Stimulated activated naive B cell treated with anti-CD40 and anti-IgM and Interleukin-4, amounts not matched to agents 10 μg/mL and 1 μg/mL and 100 μg/mL, for 72 hours (primary cell): ENCODE data around the gene COL16A1.
A peak's percentile ranks its signal among the peaks of the same experiment; 100 is the strongest.

Experiments used
- ATAC-seq, 2 donors: fragments of 150-1000 bp; cut with Tn5 transposase; replicated peaks; 2 replicates each; pipeline ENCODE4 v1.10.0; 2021; ENCODE audit warnings: moderate library complexity in 1 of 2
- DNase-seq: peaks from one replicate; pipeline ENCODE4 v3.0.0; 2021
- H3K27ac Mint-ChIP-seq: one replicate; pipeline ENCODE4 v1.8.0; 2022; ENCODE audit warnings: mild to moderate bottlenecking, mixed read lengths
- H3K27me3 Mint-ChIP-seq, 2 donors: one replicate each; pipeline ENCODE4 v1.8.0; 2022; ENCODE audit warnings: mixed read lengths in 2 of 2
- H3K36me3 Mint-ChIP-seq, 2 donors: one replicate each; pipeline ENCODE4 v1.8.0; 2022; ENCODE audit warnings: mixed read lengths in 2 of 2, mild to moderate bottlenecking in 1 of 2
- H3K4me1 Mint-ChIP-seq, 2 donors: one replicate each; pipeline ENCODE4 v1.8.0; 2022; ENCODE audit warnings: mixed read lengths in 2 of 2, mild to moderate bottlenecking in 1 of 2
- H3K4me3 Mint-ChIP-seq, 2 donors: one replicate each; pipeline ENCODE4 v1.8.0; 2022; ENCODE audit warnings: mild to moderate bottlenecking in 2 of 2, mixed read lengths in 2 of 2, moderate library complexity in 1 of 2
- H3K9me3 Mint-ChIP-seq, 2 donors: one replicate each; pipeline ENCODE4 v1.8.0; 2022; ENCODE audit warnings: mixed read lengths in 2 of 2, mild to moderate bottlenecking in 1 of 2

COL16A1 gene

GRCh38 chr1:31706384-31707058 lies 2.7 kb upstream of the COL16A1 start:
- Mint-ChIP-seq H3K27ac (peak overlapping the region; percentile 9), H3K36me3 (no peaks in the 10 kb centered on the region), H3K4me1 (peaks cover 35 to 44% of the 10 kb centered on the region in 2 donors), H3K27me3 (peaks cover 53 to 58% of the 10 kb centered on the region in 2 donors), H3K4me3 (no peak overlapping the region), H3K9me3 (no peaks in the 10 kb centered on the region)
- DNase-seq = peak; percentile 11
- peak; percentile 36 to 42 for ATAC-seq

DNA sequence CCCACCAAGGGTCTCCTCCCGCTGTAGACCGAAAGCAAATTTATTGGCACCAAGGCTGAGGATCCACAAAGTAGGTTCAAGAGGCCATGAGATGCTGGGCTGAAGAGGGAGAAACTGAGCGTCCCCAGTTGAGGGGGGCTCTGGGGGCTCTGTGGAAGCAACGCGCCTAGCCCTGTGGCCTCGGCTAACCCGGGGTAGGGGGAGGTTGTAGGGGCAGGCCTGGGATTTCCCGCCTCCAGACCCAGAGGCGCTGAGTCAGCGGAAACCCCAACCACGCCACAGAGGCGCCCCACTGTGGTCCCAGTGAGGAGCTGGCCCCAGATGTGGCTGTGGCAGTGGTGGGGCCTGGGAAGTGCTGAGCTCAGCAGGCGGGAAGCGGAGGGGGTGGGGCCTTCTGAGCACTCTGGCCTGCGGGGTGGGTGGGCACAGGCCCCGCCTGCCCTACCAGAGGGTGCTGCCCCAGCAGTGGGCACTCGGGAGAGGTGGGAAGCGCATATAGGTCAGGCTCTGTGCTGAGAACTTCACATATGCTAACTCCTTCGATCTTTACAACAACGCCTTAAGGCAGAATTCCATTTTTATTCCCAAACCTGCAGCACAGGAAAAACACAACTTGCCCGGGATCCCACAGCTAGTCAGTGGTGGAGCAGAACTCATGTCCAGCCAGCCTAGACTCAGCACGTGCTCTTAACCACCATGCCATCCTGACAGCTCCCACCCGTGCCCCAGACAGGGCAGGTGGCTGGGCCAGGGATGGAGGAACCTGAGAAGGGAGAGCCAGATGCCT lies 1.5 kb upstream of the COL16A1 start:
- Mint-ChIP-seq H3K9me3 (no peaks in the 10 kb centered on the region), H3K4me3 (peak overlapping the region; percentile 44 to 66), H3K27ac (peak overlapping the region; percentile 28), H3K4me1 (peaks cover 38 to 44% of the 10 kb centered on the region in 2 donors), H3K36me3 (no peaks in the 10 kb centered on the region), H3K27me3 (peaks cover 50 to 69% of the 10 kb centered on the region in 2 donors)
- ATAC-seq = peak; percentile 65 to 66
- DNase-seq = peak; percentile 40

DNA sequence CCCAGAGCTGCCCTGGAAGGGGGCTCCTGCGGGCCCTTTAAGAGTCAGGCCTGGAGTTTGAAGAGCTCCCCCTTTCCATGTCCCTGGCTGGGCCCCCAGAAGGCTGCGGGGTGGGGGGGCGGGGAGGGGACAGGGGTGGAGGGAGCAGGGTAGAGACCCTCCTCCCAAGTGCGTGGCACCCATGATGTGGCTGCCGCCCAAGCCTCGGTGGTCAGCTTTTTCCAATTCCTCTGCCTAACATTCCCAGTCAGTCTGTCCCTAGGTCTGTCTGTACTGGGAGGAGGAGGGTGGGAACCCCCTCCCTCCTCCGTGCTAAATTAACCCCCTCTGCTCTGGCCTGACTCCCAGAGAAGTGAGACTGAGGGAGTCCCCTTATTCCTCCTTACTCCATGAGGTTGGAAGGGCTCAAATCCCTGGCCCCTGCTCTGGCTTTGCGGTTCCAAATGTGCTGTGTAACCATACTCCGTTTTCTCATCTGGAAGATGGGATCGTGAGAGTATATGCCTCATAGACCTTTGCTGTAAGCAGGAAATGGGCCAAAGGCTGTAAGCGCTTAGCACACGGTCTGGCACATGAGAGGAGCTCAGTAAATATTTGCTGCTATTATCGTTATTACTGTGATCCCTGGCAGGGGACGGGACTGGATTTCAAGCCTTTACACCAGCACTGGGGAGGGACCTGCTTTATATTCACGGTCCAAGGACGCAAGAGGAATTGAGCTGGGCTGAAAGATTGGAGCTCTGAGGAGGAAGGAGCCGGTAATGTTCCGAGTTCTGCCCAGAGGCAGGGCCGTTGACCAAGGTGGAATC lies 658 bp upstream of the COL16A1 start:
- peak overlapping the region; percentile 37 for H3K27ac Mint-ChIP-seq
- DNase-seq (no peak), ATAC-seq (peak in 1 of 2 donors; percentile 36)
- H3K4me1 Mint-ChIP-seq = peaks cover 38 to 48% of the 10 kb centered on the region in 2 donors
- H3K4me3 Mint-ChIP-seq = peak overlapping the region; percentile 44 to 66
- no peaks in the 10 kb centered on the region for H3K9me3 Mint-ChIP-seq
- H3K27me3 Mint-ChIP-seq = peaks cover 50 to 69% of the 10 kb centered on the region in 2 donors
- H3K36me3 Mint-ChIP-seq = no peaks in the 10 kb centered on the region

GRCh38 chr1:31702836-31703404 lies 897 bp downstream of the COL16A1 start:
- DNase-seq (no peak), ATAC-seq (no peak)
- H3K4me3 Mint-ChIP-seq = no peak overlapping the region
- peaks cover 39 to 62% of the 10 kb centered on the region in 2 donors for H3K27me3 Mint-ChIP-seq
- no peaks in the 10 kb centered on the region for H3K9me3 Mint-ChIP-seq
- H3K36me3 Mint-ChIP-seq = no peaks in the 10 kb centered on the region
- H3K27ac Mint-ChIP-seq = no peak overlapping the region
- peaks cover 36 to 50% of the 10 kb centered on the region in 2 donors for H3K4me1 Mint-ChIP-seq

DNA sequence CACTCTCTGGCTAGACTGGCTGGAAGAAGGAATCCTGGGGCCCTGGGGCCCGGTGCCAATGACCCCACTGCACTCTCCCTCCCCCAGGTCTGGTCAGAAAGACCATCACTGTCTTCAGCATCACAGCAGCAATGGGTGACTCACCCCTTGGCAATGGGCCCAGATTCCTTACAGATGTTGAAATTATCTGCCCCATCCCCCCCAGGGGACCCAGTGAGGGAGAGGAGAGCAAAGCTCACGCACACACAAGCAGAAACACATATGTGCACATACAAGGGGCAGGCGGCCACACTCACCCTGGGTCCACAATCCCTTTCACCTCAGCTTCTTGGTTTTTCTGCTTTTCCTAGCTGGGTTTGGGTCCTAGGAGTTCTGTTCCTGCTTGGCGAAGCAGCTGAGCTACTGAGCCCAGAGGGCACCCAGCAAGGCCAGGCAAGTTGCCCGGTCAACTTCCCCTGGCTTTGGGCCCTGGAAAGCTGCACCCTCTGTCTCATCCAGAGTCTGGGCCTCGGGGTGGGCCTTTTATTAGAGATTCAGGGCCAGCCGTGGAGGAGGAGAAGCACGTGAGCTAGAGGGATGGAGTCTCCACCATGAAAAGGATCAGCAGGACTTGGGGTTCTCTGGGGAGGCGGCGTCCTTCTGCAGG lies 2.6 kb downstream of the COL16A1 start:
- ATAC-seq (no peak), DNase-seq (no peak)
- no peak overlapping the region for H3K27ac Mint-ChIP-seq

DNA sequence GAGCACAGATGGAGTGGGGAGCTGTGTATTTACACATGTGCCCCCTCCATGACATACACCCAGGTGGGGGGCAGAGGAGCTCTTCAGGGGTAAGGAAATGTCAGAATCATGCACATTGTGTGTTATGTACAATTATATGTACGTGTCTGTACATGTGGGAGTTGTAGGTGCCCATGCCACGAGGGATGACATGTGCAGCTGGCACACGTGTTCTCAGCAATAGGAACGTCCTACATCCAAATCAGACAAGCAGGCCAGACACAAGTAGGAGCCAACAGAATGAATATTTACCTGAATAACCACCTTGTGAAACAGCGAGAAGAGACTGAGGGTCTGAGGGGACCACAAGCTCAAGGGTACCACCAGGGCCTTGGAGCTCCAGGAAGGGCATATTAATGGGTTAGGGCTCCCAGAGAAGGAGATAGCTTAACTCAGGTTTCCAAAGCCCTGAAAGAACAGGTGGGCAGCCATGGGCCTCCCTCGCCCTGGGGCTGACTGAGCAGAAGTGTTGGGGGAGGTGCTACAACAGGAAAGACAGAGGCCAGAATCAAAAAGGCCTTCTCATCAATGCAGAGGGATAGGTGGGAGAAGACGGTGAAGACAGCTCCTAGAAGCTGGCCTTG lies 3.2 kb downstream of the COL16A1 start:
- Mint-ChIP-seq H3K36me3 (no peaks in the 10 kb centered on the region), H3K27ac (no peak overlapping the region), H3K27me3 (peaks cover 24 to 49% of the 10 kb centered on the region in 2 donors), H3K4me1 (peaks cover 20 to 32% of the 10 kb centered on the region in 2 donors), H3K9me3 (no peaks in the 10 kb centered on the region), H3K4me3 (no peak overlapping the region)
- no peak for DNase-seq
- ATAC-seq = no peak

More for the DNA sequence above, 2.6 kb downstream of the COL16A1 start:
- H3K36me3 Mint-ChIP-seq = no peaks in the 10 kb centered on the region
- no peaks in the 10 kb centered on the region for H3K9me3 Mint-ChIP-seq
- peaks cover 27 to 49% of the 10 kb centered on the region in 2 donors for H3K27me3 Mint-ChIP-seq
- no peak overlapping the region for H3K4me3 Mint-ChIP-seq
- H3K4me1 Mint-ChIP-seq = peaks cover 24 to 36% of the 10 kb centered on the region in 2 donors

DNA sequence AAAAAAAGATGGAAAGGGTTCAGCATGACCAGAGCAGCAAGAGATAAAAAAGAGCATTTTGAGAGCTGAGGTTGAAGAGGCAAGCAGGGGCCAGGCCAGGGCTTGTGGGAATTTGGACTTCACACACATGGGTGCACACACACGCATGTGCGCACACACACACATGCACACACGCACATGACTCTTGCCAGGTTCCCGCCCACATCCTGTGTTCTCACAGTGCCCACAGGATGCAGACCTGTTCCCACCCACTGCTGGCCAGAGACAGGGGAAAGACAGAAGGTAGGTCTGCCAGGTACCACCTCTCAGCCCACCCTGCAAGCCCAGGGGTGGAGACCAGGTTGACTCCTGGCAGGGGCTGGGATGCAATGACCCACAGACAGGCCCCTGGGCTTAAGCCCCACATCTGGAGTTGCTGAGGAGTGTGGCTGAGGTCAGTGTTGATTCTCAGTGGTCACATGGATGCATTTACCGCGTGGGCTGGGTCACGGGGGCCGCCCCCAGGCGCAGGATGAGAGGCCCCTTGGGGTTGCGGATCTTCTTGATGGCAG lies 4.4 kb downstream of the COL16A1 start:
- no peaks in the 10 kb centered on the region for H3K36me3 Mint-ChIP-seq
- no peak overlapping the region for H3K27ac Mint-ChIP-seq
- ATAC-seq (peak; percentile 58 to 65), DNase-seq (no peak)
- no peak overlapping the region for H3K4me3 Mint-ChIP-seq
- H3K9me3 Mint-ChIP-seq = no peaks in the 10 kb centered on the region
- H3K27me3 Mint-ChIP-seq = peaks cover 15 to 39% of the 10 kb centered on the region in 2 donors
- peaks cover 9 to 20% of the 10 kb centered on the region in 2 donors for H3K4me1 Mint-ChIP-seq

DNA sequence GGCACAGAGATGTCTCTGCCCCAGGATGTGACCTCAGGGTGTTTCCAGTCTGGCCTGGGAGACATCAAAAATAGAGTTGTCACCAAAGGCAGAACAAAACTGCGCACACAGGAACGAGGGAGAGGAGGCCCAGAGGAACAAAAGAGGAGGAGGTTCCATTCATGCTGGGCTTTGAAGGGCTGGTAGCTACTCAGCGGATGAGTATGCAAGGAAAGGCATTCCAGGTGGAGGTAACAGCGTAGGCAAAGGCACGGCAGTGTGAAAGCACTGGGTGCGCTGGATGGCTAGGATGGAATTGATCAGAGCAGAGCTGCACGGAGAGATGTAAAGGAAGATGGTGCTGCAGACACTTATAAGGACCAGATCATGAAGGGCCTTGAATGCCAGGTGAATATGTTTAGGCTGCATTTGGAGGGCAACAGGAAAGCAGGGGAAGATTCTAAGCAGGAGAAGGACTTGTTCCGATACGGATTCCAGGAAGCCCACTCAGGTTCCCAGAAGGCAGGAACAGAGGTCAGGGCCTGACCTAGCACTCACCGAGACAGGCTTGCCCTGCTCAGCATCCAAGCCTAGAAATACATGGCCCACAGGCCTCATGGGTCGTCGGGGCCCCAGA lies 6.3 kb downstream of the COL16A1 start:
- ATAC-seq = no peak
- H3K4me3 Mint-ChIP-seq = no peak overlapping the region

DNA sequence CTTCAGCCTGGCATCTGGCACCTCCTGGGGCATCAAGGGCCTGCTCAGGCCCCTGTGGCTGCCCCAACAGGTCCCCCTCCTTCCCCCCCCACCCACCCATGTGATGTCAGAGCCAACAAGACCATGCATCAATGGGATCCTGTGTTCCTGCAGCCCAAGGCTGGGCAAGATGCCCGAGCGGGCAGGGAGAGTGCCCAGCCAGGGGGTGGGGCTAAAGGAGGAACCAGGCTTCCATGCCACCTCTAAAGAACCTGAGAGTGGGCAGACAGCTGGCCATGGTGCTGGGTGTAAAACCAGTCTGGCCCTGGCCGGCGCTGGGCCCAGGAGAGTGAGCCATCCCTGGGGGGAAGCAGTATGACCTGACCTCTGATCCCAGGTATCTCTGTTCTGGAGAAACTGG lies 7.6 kb downstream of the COL16A1 start:
- ATAC-seq = no peak
- no peak for DNase-seq
- H3K27ac Mint-ChIP-seq = no peak overlapping the region
- H3K4me3 Mint-ChIP-seq = no peak overlapping the region
- no peaks in the 10 kb centered on the region for H3K36me3 Mint-ChIP-seq
- peaks cover 4 to 20% of the 10 kb centered on the region in 2 donors for H3K27me3 Mint-ChIP-seq
- H3K9me3 Mint-ChIP-seq = no peaks in the 10 kb centered on the region
- H3K4me1 Mint-ChIP-seq = peaks cover 7 to 11% of the 10 kb centered on the region in 2 donors

More for the DNA sequence above, 6.3 kb downstream of the COL16A1 start:
- H3K4me1 Mint-ChIP-seq = peaks cover 7 to 11% of the 10 kb centered on the region in 2 donors
- peaks cover 4 to 25% of the 10 kb centered on the region in 2 donors for H3K27me3 Mint-ChIP-seq
- peak overlapping the region; percentile 21 for H3K27ac Mint-ChIP-seq
- no peaks in the 10 kb centered on the region for H3K9me3 Mint-ChIP-seq
- DNase-seq = no peak
- H3K36me3 Mint-ChIP-seq = no peaks in the 10 kb centered on the region

DNA sequence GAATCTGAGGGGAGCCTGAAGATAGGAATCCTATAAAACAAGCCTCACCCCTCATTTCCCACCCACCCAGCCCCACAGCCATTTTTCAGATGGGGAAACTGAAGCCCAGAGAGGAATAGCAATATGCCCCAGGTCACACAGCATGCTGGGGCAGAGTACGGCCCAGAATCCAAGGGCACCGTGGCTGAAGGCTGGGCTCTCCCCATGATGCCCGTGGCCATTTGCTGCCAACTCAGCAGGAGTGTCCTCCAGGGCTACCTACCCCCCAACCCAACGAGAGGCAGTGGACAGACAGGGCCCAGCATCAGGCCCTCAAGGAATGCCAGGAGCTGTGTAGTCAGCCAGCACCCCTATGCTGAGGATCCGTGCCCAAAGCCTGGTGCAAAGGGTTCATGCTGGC lies 8.5 kb downstream of the COL16A1 start:
- ATAC-seq (no peak), DNase-seq (no peak)
- H3K9me3 Mint-ChIP-seq = no peaks in the 10 kb centered on the region
- peaks cover 4 to 12% of the 10 kb centered on the region in 2 donors for H3K27me3 Mint-ChIP-seq
- no peak overlapping the region for H3K4me3 Mint-ChIP-seq
- H3K36me3 Mint-ChIP-seq = no peaks in the 10 kb centered on the region
- H3K4me1 Mint-ChIP-seq = peaks cover 4 to 11% of the 10 kb centered on the region in 2 donors
- H3K27ac Mint-ChIP-seq = no peak overlapping the region

DNA sequence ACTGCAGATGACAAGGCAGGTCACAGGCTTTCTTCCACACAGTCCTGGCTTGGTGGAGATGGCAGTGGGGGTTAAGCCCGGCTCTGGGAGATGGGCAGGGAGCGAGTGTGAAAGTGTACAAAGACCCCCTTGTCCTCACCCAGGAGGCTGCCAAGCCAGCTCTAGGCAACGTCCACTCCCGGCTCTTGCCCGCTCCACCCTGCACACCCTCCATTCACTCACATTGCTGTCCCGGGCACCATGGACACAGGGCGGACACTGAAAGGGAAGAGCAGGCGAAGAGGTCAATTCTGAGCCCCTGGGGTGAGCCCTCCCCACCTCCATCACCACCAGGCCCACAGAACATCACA lies 8.9 kb downstream of the COL16A1 start:
- H3K9me3 Mint-ChIP-seq = no peaks in the 10 kb centered on the region
- peaks cover 4 to 11% of the 10 kb centered on the region in 2 donors for H3K4me1 Mint-ChIP-seq
- H3K36me3 Mint-ChIP-seq = no peaks in the 10 kb centered on the region
- no peak overlapping the region for H3K27ac Mint-ChIP-seq
- H3K27me3 Mint-ChIP-seq = peaks cover 4 to 12% of the 10 kb centered on the region in 2 donors
- no peak for DNase-seq
- H3K4me3 Mint-ChIP-seq = no peak overlapping the region
- ATAC-seq = no peak

GRCh38 chr1:31694069-31694963 lies 9.5 kb downstream of the COL16A1 start:
- Mint-ChIP-seq H3K9me3 (no peaks in the 10 kb centered on the region), H3K4me3 (no peak overlapping the region), H3K27ac (no peak overlapping the region), H3K4me1 (peaks cover 4 to 6% of the 10 kb centered on the region in 2 donors), H3K36me3 (no peaks in the 10 kb centered on the region), H3K27me3 (peaks cover 4 to 11% of the 10 kb centered on the region in 2 donors)
- ATAC-seq (no peak), DNase-seq (no peak)
